ENCODE results near the gene RHD. TPM values are rescaled to one million over a fixed set of nuclear protein-coding genes. Genes with fewer than 3 reads are reported as not detected.
A peak's percentile ranks its signal among the peaks of the same experiment; 100 is the strongest.

The RHD gene
- total RNA-seq, 1 experiment from 2014 or later, result 1.3 TPM

GRCh38 chr1:25238046-25238445, 34.3 kb upstream of the RHD start:
- H3K27ac Mint-ChIP-seq, result 0 out of 7 replicates have a peak overlapping the region, but pooled peaks of 1 of the 3 experiments have one; percentile 47
- Histone ChIP-seq H3K79me1 (ENCODE audit: insufficient read depth, low read depth, low read length, poor library complexity, severe bottlenecking) (peaks cover 3% of the 10 kb centered on the region), H3K27ac (ENCODE audit: insufficient read length, low read depth, low read length) (no peak overlapping the region)

More at GRCh38 chr1:25238046-25238445, 34.3 kb upstream of the RHD start:
- Histone ChIP-seq H3K4me2 (ENCODE audit: insufficient read depth, insufficient read length, low read length) (no peak overlapping the region), H3K9me3 (ENCODE audit: control insufficient read depth, low read depth, low read length) (no peaks in the 10 kb centered on the region), H3K27me3 (ENCODE audit: insufficient read depth, low read length) (no peaks in the 10 kb centered on the region), H3K23me2 (ENCODE audit: insufficient read length, low read depth, low read length, poor library complexity, severe bottlenecking) (peaks cover 6% of the 10 kb centered on the region), H3K23ac (ENCODE audit: insufficient read length, low read depth, low read length) (no peak overlapping the region), H2AK5ac (ENCODE audit: insufficient read length, low read length) (no peak overlapping the region), H3K79me2 (ENCODE audit: insufficient read depth, low read length) (no peaks in the 10 kb centered on the region), H3K18ac (ENCODE audit: insufficient read length, low read depth, low read length) (no peak overlapping the region), H4K91ac (ENCODE audit: insufficient read length, low read depth, low read length) (no peak overlapping the region), H2AFZ (ENCODE audit: low read length) (no peak overlapping the region), H3K4me1 (ENCODE audit: insufficient read depth, low read length) (no peaks in the 10 kb centered on the region; the same call in 1 of the 2 replicates), H3K14ac (ENCODE audit: insufficient read depth, low read length) (no peak overlapping the region), H4K20me1 (ENCODE audit: control insufficient read depth, insufficient read depth, insufficient read length) (no peaks in the 10 kb centered on the region), H2BK20ac (ENCODE audit: low read depth, low read length, poor library complexity, severe bottlenecking) (no peak overlapping the region), H3K9ac (ENCODE audit: extremely low read depth, insufficient read length, low read length) (no peak overlapping the region), H4K8ac (replicated peaks; ENCODE audit: insufficient read length, low read depth, low read length) (no peak overlapping the region), H2BK120ac (ENCODE audit: low read depth, low read length, poor library complexity, severe bottlenecking) (no peak overlapping the region), H4K5ac (ENCODE audit: insufficient read length, low read depth, low read length) (no peak overlapping the region), H3K4ac (ENCODE audit: low read depth, low read length) (no peak overlapping the region), H3K56ac (ENCODE audit: insufficient read length, low read depth, low read length) (no peak overlapping the region), H3T11ph (ENCODE audit: low read length) (no peak overlapping the region), H2BK12ac (ENCODE audit: insufficient read length, low read depth, low read length) (no peak overlapping the region), H2BK5ac (ENCODE audit: insufficient read length, low read length) (no peak overlapping the region), H2BK15ac (ENCODE audit: low read depth, low read length) (no peak overlapping the region)
- Mint-ChIP-seq H3K27me3 (ENCODE audit: low read depth) (peaks cover 1% of the 10 kb centered on the region; the same call in 1 of the 2 replicates), H3K36me3 (ENCODE audit: insufficient read depth in 1 of 3, low read depth in 3 of 3) (peaks cover 7 to 33% (median 29%) of the 10 kb centered on the region in 3 experiments), H3K4me3 (no peak overlapping the region), H3K9me3 (no peaks in the 10 kb centered on the region), H3K4me1 (peaks cover 19 to 20% of the 10 kb centered on the region in 2 experiments)
- TF ChIP-seq CTCF (conservative IDR thresholded peaks at IDR 0.05), result no peak
- WGBS (ENCODE audit: extremely low coverage, insufficient read length, low lambda C conversion rate), result no CpG with 5 or more reads among the region's 11 CpGs
- no peak for DNase-seq
